Activated naive CD4-positive, alpha-beta T cell treated with anti-CD3 and anti-CD28 coated beads, Interleukin-2, amount 50 U/mL, for 24 hours (primary cell): ENCODE measurements around the gene ACOXL.

ENCODE experiments used
- H3K27ac Mint-ChIP-seq: one replicate; pipeline ENCODE4 v1.8.0; 2021; ENCODE audit warnings: mild to moderate bottlenecking, mixed read lengths
- H3K27me3 Mint-ChIP-seq: one replicate; pipeline ENCODE4 v1.8.0; 2021; ENCODE audit warnings: mixed read lengths
- H3K36me3 Mint-ChIP-seq: one replicate; pipeline ENCODE4 v1.8.0; 2021; ENCODE audit warnings: mixed read lengths
- H3K4me1 Mint-ChIP-seq: one replicate; pipeline ENCODE4 v1.8.0; 2021; ENCODE audit warnings: mixed read lengths
- H3K4me3 Mint-ChIP-seq: one replicate; pipeline ENCODE4 v1.8.0; 2021; ENCODE audit warnings: mild to moderate bottlenecking, mixed read lengths
- H3K9me3 Mint-ChIP-seq: one replicate; pipeline ENCODE4 v1.8.0; 2021; ENCODE audit warnings: mixed read lengths

ACOXL gene

DNA sequence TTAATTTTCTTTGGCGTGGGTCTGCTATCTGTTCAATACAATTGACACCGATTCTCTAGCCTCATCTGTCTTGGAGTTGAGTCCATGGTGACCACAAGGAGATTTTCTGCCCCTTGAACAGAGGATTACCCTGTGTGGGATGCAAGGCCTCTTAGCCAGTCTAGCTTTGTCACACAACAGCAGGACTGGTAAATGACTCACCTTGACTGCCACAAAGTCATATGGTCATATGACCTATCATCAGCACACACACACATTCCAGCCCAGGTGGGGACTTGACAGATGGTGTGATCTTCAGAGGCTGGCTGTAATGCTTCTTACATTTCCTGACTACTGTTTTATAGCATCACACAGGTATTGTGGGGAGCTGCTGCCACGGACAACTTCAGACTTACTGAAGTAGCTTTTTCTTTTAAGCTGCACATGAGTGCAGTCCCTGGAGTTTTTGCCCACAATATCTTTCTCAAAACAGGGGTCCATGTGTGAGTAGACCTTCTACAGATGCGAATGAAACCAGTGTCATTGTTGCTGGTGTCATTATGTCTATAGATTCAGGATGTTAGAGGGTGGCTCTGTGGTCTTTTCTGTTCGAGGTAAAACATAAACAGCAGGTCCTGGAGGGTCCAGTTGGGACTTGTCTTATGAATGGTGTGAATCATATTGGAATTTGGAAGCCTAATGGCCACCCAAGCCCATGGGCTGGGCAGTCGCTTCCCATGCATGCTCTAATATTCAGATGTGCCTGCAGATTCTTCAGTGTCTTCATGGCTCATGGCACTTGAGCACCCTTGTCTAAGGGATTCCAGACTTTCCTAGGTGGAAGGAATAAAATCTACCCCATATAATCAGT lies 18.6 kb upstream of the ACOXL start:
- H3K36me3 Mint-ChIP-seq = no peaks in the 10 kb centered on the region
- H3K4me1 Mint-ChIP-seq = no peaks in the 10 kb centered on the region
- no peak overlapping the region for H3K4me3 Mint-ChIP-seq
- H3K9me3 Mint-ChIP-seq = no peaks in the 10 kb centered on the region
- no peak overlapping the region for H3K27ac Mint-ChIP-seq
- H3K27me3 Mint-ChIP-seq = peaks cover 30% of the 10 kb centered on the region

DNA sequence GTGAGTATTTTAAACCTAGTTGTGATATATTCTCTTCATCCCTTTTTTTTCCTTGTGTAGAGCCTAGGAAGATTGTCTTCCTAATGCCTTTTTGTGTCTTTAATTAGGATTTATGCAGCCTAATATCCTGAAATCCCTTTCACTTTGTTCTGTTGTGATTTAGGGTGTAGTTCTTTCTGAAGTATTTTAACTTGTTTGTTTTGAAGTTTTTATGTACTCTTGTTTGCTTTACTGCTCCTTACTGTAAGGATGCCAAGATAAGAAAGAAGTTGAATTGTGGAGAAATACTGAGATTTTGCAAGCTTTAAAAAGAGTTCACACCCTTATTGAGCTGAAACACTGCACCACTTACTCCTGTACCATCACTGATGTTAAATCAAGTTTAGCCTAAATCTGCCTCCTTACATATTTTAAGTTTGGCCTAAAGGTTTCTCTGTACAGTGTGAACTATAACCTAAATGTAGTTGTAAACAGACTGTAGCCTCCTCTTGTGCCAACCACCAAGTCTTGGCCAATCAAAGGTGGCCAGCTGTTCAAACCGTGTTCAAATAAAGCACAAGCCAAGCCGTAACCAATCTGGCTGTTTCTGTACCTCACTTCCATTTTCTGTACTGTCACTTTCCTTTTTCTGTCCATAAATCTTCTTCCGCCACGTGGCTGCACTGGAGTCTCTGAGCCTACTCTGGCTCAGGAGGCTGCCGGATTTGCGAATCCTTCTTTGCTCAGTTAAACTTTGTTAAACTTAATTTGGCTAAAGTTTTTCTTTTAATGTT lies 17.7 kb upstream of the ACOXL start:
- H3K36me3 Mint-ChIP-seq = no peaks in the 10 kb centered on the region
- no peak overlapping the region for H3K4me3 Mint-ChIP-seq
- H3K27me3 Mint-ChIP-seq = peaks cover 30% of the 10 kb centered on the region
- H3K4me1 Mint-ChIP-seq = no peaks in the 10 kb centered on the region
- no peak overlapping the region for H3K27ac Mint-ChIP-seq
- H3K9me3 Mint-ChIP-seq = no peaks in the 10 kb centered on the region

DNA sequence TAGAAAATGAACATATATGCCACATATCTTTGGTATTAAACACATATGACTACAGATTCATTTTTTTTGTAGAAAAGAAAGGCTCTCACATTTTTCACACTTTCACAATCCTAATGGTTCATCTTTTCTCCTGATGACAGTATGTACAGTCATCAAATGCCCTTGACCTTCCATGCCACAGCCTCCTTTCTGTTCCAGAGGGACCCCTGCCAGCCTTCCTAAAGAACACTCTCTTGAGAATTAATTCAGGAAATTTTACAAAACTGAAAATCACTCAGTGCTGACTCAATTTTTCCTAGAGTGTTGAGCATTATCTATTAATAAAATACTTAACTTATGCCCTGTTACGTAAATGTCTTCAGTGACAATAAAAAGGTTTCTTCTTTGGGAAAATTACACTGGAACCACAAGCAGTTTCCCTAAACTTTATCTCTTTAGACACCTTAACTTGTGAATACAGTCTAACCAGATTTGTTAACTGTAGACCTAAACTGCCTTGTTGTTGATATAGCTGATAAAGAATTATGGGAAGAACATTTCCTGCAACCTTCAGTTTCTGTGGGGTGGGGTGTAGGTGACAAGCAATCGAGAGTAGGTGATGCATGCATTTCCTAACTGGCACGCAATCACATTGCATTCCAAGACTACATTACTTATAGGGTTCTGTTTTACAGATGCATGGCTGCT lies 15.3 kb upstream of the ACOXL start:
- H3K4me3 Mint-ChIP-seq = no peak overlapping the region
- no peak overlapping the region for H3K27ac Mint-ChIP-seq
- peaks cover 26% of the 10 kb centered on the region for H3K27me3 Mint-ChIP-seq
- no peaks in the 10 kb centered on the region for H3K4me1 Mint-ChIP-seq
- H3K9me3 Mint-ChIP-seq = no peaks in the 10 kb centered on the region
- H3K36me3 Mint-ChIP-seq = no peaks in the 10 kb centered on the region

DNA sequence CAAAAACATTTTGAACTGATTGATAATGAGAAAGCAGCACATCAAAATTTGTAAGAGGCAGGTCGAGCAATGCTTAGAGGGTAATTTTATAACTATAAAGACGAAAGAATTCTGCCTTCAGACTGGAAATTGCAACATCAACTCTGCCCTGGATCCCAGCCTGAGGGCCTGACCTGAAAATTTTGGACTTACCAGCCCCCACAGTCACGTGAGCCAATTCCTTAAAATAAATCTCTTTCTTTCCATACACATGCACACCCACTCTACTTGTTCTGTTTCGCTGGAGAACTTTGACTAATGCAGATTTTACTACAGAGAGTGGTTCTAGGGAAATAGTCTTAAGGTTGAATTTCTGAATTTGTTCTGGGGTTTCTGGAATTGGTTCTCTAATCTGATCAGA lies 14.6 kb upstream of the ACOXL start:
- H3K27me3 Mint-ChIP-seq = peaks cover 22% of the 10 kb centered on the region
- no peaks in the 10 kb centered on the region for H3K9me3 Mint-ChIP-seq
- H3K36me3 Mint-ChIP-seq = no peaks in the 10 kb centered on the region
- H3K4me3 Mint-ChIP-seq = no peak overlapping the region
- no peaks in the 10 kb centered on the region for H3K4me1 Mint-ChIP-seq
- no peak overlapping the region for H3K27ac Mint-ChIP-seq

DNA sequence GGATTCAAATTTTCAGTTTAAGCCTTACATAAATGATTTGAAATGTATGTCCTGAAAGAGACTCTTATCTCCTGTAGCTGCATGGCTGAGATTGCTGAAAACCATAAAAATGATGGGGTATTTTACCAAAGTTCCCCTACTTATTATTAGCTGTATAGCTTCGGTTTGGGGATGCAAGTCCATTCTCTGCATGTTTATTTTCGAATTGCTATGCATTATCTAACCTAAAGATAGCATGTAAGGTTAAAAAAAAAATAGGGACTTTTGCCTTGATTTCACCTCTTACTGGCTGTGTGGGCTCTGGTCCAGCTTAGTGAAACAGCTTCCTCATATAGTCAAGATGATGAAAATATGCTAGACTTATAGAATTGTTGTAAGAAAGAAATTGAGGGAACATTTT lies 14.0 kb upstream of the ACOXL start:
- Mint-ChIP-seq H3K4me3 (no peak overlapping the region), H3K9me3 (no peaks in the 10 kb centered on the region), H3K36me3 (no peaks in the 10 kb centered on the region), H3K27ac (no peak overlapping the region), H3K27me3 (peaks cover 19% of the 10 kb centered on the region), H3K4me1 (no peaks in the 10 kb centered on the region)

DNA sequence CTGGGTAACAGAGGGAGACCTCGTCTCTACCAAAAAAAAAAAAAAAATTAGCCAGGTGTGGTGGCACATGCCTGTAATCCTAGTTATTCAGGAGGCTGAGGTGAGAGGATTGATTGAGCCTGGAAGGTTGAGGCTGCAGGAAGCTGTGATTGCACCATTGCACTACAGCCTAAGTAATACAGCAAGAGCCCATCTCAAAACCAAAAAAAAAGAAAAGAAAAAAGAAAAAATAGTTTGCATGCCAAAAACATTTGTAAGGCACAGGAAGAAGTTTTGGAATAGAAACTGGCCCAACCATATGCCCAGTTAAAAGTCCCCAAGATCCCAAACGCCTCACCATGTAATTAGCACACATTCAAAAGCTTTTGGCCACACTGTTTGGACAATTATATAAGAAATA lies 13.4 kb upstream of the ACOXL start:
- Mint-ChIP-seq H3K27ac (no peak overlapping the region), H3K4me1 (no peaks in the 10 kb centered on the region), H3K36me3 (no peaks in the 10 kb centered on the region), H3K9me3 (no peaks in the 10 kb centered on the region), H3K4me3 (no peak overlapping the region), H3K27me3 (peaks cover 19% of the 10 kb centered on the region)

DNA sequence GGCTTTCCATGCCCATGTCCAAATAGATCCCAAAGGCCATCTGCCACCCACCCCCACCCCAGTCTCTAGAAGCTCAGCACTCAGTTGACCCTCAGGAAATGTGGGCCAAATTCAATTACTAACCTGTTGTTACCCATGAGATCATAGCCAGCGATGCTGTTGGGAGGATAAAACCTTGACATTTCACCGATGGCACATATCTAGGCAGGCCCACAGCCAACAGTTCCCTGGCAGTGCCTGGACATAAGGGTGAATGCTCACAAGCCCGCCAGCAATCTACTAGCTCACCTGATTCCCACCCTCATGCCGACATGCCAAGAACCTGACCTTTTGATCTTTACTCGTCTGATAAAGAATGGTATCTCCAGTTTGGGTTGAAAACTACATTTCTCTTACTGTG lies 11.8 kb upstream of the ACOXL start:
- Mint-ChIP-seq H3K36me3 (no peaks in the 10 kb centered on the region), H3K9me3 (no peaks in the 10 kb centered on the region), H3K27ac (no peak overlapping the region), H3K4me1 (no peaks in the 10 kb centered on the region), H3K27me3 (peaks cover 11% of the 10 kb centered on the region), H3K4me3 (no peak overlapping the region)

DNA sequence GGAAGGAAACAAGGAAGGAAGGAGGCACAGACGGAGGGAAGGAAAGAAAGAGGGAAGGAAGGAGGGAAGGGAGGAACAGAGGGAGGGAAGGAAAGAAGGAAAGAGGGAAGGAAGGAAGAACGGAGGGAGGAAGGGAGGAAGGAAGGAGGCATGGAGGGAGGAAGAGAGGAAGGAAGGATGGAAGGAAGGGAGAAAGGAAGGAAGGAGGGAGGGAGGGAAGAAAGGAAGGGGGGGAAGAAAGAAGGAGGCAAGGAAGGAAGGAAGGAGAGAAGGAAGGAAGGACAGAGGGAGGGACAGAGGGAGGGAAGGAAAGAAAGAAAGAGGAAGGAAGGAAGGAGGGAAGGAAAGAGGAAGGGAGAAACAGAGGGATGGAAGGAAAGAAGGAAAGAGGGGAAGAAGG lies 7.6 kb upstream of the ACOXL start:
- no peak overlapping the region for H3K4me3 Mint-ChIP-seq

DNA sequence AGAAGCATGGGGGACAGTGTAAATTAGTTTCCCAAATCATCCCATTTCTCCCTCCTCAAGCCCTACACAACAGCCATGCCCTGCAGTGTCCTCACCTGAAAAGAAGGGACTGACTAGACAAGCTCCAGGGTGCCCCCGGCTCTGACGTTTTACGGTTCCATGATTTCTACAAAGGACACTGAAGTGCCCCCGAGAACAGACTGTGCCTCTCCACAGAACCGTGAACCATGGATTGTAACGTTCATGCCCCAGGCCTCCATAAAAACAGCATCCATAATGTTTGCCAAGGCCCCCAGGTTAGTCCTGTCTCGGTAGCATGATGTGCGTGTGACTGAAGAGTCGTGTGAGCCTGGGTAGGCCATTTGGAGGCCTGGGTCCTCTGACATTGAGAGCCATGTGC lies 7.0 kb upstream of the ACOXL start:
- Mint-ChIP-seq H3K9me3 (no peaks in the 10 kb centered on the region), H3K27ac (no peak overlapping the region), H3K4me3 (no peak overlapping the region), H3K4me1 (no peaks in the 10 kb centered on the region), H3K27me3 (peaks cover 2% of the 10 kb centered on the region), H3K36me3 (no peaks in the 10 kb centered on the region)

More for the DNA sequence above, 7.6 kb upstream of the ACOXL start:
- Mint-ChIP-seq H3K27ac (no peak overlapping the region), H3K9me3 (no peaks in the 10 kb centered on the region), H3K27me3 (peaks cover 2% of the 10 kb centered on the region), H3K36me3 (no peaks in the 10 kb centered on the region), H3K4me1 (no peaks in the 10 kb centered on the region)

DNA sequence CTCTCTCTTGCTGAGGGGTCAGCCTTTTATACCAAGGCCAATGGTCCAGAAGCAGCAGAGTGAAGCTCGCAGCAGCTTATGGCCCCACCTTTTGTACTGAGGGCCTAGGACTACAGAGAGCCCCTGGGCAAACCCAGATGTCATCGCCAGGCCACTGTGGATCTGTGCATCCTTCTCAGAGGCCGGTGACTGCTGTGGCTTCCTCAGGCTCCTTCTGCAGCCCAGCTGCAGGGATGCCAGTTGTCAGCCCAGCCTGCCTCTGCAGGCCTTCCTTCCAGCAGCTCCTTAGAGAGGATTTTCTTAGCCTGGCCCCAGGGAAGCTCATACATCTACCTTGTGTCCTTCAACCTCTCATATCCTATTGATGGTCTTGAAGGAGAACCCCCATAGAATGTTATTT lies 6.5 kb upstream of the ACOXL start:
- H3K36me3 Mint-ChIP-seq = no peaks in the 10 kb centered on the region
- H3K27me3 Mint-ChIP-seq = peaks cover 4% of the 10 kb centered on the region
- no peak overlapping the region for H3K27ac Mint-ChIP-seq
- no peaks in the 10 kb centered on the region for H3K4me1 Mint-ChIP-seq
- H3K9me3 Mint-ChIP-seq = no peaks in the 10 kb centered on the region
- no peak overlapping the region for H3K4me3 Mint-ChIP-seq

DNA sequence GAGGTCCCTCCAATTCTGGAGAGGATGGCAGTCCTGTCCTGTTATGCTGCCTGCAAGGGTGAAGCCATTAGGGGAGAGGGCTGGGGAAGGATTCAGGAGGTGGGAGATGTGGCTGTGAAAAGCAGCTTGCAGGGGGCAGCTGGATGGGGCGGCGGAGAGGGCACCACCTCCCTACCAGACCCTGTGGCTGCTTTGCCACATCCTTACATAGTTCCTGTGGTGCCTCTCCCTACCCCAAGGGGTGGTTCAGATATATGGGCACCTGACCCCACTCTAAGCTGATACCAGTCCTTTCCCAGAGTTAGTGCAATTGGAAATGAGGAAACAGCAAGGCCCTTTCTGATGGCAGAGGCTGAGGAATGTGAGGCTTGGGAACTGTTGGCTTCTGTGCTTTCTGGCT lies 6.1 kb upstream of the ACOXL start:
- Mint-ChIP-seq H3K4me1 (no peaks in the 10 kb centered on the region), H3K36me3 (no peaks in the 10 kb centered on the region), H3K27me3 (peaks cover 8% of the 10 kb centered on the region), H3K27ac (no peak overlapping the region), H3K9me3 (no peaks in the 10 kb centered on the region), H3K4me3 (no peak overlapping the region)

DNA sequence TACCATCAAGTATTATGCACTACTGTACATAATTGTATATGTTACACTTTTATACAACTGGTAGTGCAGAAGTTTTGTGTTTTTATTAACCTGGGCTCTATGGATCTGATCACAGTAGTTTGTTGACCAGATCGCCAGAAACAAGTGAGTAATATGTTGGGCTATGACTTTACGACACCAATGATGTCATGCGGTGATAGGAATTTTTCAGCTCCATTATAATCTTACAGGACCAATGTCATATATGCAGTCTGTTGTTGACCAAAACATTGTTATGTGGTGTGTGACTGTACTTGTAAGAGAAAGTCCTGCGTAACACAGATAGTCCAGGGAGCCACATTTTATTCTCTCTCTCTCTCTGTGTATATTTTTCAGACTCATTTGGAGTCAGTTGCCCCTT lies 4.5 kb upstream of the ACOXL start:
- Mint-ChIP-seq H3K36me3 (no peaks in the 10 kb centered on the region), H3K27me3 (peaks cover 17% of the 10 kb centered on the region), H3K27ac (no peak overlapping the region), H3K4me1 (peaks cover 7% of the 10 kb centered on the region), H3K4me3 (no peak overlapping the region), H3K9me3 (no peaks in the 10 kb centered on the region)

DNA sequence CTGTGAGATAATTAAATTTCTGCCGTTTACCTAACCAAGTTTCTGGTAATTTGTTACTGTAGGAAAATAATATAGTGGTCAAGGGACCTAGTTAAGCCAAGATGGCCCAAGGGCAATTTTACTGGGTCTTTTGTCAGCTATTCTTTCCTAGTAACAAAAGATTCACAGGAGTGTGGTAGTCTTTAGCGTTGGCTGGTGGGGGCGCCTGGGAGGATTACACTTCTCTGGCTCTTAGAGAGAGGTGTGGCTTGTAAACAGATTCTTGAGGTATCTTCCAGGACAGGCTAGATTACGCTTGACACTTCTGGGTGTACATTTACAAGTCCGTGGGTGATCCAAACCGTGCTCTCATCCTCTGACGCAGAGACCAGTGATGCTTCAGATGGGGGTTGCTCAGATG lies 3.3 kb upstream of the ACOXL start:
- Mint-ChIP-seq H3K9me3 (no peaks in the 10 kb centered on the region), H3K27me3 (peaks cover 26% of the 10 kb centered on the region), H3K27ac (no peak overlapping the region), H3K4me3 (no peak overlapping the region), H3K36me3 (no peaks in the 10 kb centered on the region), H3K4me1 (peaks cover 15% of the 10 kb centered on the region)

DNA sequence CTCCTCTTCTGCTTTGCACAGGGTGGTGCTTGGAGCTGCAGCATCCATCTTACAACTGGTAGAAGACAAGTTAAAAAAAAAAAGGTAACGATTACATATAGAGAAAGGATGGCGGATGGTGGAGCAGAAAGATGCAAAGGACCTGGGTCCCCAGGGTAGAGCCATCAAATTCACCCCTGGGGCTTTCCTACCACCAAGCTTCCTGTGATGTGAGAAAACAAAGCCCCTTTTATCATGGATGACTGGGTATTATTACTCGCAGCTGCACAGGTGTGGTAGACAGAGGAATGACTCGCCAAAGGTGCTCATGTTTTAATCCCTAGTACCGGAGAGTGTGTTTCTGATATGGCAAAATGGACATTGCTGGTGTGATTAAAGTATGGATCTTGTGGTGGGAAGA lies 1.3 kb upstream of the ACOXL start:
- Mint-ChIP-seq H3K4me3 (no peak overlapping the region), H3K36me3 (no peaks in the 10 kb centered on the region), H3K9me3 (no peaks in the 10 kb centered on the region), H3K27ac (no peak overlapping the region), H3K4me1 (peaks cover 15% of the 10 kb centered on the region), H3K27me3 (peaks cover 38% of the 10 kb centered on the region)

DNA sequence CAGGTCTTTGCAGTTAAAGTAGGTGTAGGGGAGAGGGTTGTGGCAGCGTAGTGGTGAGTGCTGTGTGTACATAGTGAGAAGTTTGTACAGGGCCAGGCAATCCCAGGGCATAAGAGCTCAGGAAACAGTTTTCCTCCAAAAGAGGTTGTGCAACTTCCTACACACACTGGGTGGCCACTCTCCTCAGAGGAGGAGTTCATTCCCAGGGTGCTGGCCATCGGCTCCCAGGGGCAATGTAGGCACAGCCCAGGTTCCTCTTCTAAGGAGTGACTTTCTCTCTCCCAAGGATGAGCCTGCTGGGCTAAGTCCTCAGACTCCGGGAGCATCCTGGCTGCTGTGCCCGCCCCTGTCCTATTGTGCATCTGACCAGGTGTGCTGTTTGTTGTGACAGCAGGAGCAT lies 3.0 kb downstream of the ACOXL start:
- peaks cover 15% of the 10 kb centered on the region for H3K4me1 Mint-ChIP-seq
- peaks cover 7% of the 10 kb centered on the region for H3K9me3 Mint-ChIP-seq
- H3K4me3 Mint-ChIP-seq = no peak overlapping the region
- peaks cover 59% of the 10 kb centered on the region for H3K27me3 Mint-ChIP-seq
- H3K27ac Mint-ChIP-seq = no peak overlapping the region
- peaks cover 4% of the 10 kb centered on the region for H3K36me3 Mint-ChIP-seq

DNA sequence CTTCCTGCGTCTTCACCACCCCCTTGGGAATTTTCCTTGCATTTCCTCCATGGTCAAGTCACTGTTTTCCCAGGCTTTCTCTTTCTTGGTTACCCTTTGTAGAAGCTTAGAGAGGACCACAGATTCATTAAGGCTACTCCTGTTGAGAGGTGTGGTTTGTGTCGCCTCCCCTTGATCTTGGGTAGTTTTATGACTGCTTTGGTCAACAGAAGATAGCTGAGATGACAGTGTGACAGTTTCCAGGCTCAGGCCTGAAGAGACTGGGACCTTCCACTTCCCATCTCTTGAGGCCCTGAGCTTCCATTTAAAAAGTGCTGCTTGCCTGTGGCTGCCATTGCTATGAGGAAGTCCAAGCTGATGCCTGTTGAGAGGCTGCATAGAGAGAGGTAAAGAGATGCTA lies 5.4 kb downstream of the ACOXL start:
- Mint-ChIP-seq H3K9me3 (peaks cover 7% of the 10 kb centered on the region), H3K27me3 (peaks cover 52% of the 10 kb centered on the region), H3K4me3 (no peak overlapping the region), H3K4me1 (peaks cover 8% of the 10 kb centered on the region), H3K27ac (no peak overlapping the region), H3K36me3 (peaks cover 4% of the 10 kb centered on the region)
